Lower leg skin (tissue), 4 donors: ENCODE data around the gene CDHR3. TPM values are rescaled to one million over a fixed set of nuclear protein-coding genes. Genes with fewer than 3 reads are reported as not detected.

Source experiments
- DNase-seq, 2 donors: peaks; one replicate each; pipeline ENCODE4 v3.0.0-alpha.2; 2019; ENCODE audit warnings: low spot score in 2 of 2
- H3K4me3 ChIP-seq: fragments of 200-600 bp; sonication (generic); 2 replicates; pipeline ENCODE4 v1.5.1; 2017; ENCODE audit warnings: mild to moderate bottlenecking, low read depth; ENCODE audit not compliant: poor library complexity, severe bottlenecking
- POLR2A ChIP-seq, 2 donors: fragments of 450-650 bp; IDR thresholded peaks; one replicate each; pipeline ENCODE4 v1.6.1; 2016 to 2017; ENCODE audit warnings: antibody characterized with exemption in 2 of 2, mild to moderate bottlenecking in 1 of 2, moderate library complexity in 1 of 2
- WGBS, 2 donors: methylation state at CpG; one replicate each; pipeline ENCODE4 v1.1.5; 2018; 5-methylcytosine and 5-hydroxymethylcytosine counted together
- intact Hi-C: fragments of 100-400 bp; cut with DNase I; formaldehyde crosslinking; loops from one replicate; pipeline ENCODE4 v1.15.0; 2023; ENCODE audit warnings: low total_unique reads
- total RNA-seq, 4 donors: library from RNA; depleted of rRNA; stranded (reverse); fragments of >200 nt; gene quantifications; one replicate each; pipeline ENCODE4 v1.1.0, GENCODE V29; 2016
- TF ChIP-seq, protein P1 (sequence below), 3 donors: fragments of 450-650 bp; IDR thresholded peaks; one replicate each; pipeline ENCODE4 v1.5.1; 2016; ENCODE audit warnings: antibody characterized with exemption in 3 of 3, mild to moderate bottlenecking in 3 of 3, moderate library complexity in 2 of 3

Gene CDHR3
- total RNA-seq, 4 donors from 2014 or later: 2.4 to 4.2 (median 3.3) TPM; not detected in 1

DNA sequence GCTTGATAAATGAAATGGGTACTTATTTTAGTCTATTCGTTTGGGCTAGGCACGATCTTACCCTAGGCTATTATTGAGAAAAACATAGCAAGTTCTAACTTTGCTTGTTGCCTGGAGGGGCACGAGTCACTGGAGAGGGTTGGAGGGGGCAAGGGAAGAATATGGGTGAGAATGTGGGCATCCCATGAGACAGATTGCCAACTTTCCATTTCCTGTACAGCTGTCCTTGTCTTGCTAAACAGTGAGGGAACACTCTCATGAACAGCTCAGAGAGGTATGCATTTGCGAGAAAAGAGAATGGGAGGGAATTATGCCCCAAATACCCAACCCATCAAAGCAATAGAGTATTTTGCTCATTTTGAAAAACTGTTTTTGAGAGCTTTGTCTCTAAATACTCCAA, 9.2 kb downstream of the CDHR3 start:
- no peak for DNase-seq
- WGBS, 2 donors: 51 to 56% methylated on average over 4 of the region's 4 CpGs
- intact Hi-C loops: no loop called here
- H3K4me3 ChIP-seq: no peak overlapping the region
- no peak for TF ChIP-seq POLR2A (IDR thresholded peaks at IDR 0.05)
- TF ChIP-seq, protein P1, sequence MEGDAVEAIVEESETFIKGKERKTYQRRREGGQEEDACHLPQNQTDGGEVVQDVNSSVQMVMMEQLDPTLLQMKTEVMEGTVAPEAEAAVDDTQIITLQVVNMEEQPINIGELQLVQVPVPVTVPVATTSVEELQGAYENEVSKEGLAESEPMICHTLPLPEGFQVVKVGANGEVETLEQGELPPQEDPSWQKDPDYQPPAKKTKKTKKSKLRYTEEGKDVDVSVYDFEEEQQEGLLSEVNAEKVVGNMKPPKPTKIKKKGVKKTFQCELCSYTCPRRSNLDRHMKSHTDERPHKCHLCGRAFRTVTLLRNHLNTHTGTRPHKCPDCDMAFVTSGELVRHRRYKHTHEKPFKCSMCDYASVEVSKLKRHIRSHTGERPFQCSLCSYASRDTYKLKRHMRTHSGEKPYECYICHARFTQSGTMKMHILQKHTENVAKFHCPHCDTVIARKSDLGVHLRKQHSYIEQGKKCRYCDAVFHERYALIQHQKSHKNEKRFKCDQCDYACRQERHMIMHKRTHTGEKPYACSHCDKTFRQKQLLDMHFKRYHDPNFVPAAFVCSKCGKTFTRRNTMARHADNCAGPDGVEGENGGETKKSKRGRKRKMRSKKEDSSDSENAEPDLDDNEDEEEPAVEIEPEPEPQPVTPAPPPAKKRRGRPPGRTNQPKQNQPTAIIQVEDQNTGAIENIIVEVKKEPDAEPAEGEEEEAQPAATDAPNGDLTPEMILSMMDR (IDR thresholded peaks at IDR 0.05): no peak

DNA sequence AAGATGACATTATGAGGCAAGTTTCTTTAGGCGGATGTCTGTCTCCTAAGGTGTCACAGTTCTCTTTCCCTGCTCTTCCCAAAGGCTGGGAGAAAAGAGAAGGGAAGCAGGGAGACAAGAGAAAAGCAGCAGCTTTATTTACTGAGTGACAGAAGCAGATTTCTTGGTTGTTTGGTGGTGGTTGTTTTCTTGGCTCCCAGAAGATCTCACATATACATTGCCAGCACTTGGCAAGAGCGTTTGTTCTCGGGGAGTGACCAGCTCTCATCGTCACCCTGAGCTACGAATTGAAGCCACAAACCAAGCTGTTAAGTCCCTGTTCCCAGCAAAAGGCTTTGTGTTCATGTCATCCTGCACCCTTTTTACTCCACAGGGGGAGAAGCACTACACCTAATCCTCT, 11.4 kb downstream of the CDHR3 start:
- intact Hi-C loops: no loop called here
- 76 to 86% methylated on average over 5 of the region's 5 CpGs for WGBS, 2 donors
- TF ChIP-seq, protein P1 (IDR thresholded peaks at IDR 0.05): no peak
- no peak for TF ChIP-seq POLR2A (IDR thresholded peaks at IDR 0.05)
- no peak overlapping the region for H3K4me3 ChIP-seq
- DNase-seq: peak in 1 of 2 donors; percentile 26

DNA sequence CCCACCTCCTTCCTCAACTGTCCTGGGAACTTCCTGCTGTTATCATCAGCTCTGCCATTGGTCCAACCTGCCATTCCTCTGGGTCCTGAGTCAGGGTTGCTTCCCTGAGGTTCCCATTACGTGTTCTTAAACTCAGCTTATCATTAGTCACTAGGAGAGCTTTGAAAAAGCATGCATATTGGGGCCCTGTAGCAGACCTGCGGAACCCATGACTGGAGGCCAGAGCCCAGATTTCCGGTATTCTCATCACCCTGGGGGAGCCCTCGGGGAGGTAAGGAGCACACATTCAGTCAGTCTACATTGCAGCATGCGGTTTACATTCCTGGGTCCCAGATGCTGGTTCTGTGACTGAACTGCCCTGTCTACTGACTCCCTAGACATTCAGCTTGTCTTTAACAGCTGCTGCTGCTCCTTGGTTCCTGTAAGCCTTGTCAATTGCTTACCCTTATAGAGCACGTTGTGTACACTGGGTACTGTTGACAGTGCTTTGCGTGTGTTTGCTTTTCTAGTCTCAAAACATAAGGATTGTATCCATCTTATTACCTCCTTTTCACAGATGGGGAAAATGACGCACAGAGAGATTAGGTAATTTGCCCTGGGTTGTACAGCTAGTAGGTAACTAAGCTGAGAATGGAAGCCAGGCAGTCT, 12.8 kb downstream of the CDHR3 start:
- DNase-seq: peak in 1 of 2 donors; percentile 29
- intact Hi-C loops: no loop called here
- no peak for TF ChIP-seq POLR2A (IDR thresholded peaks at IDR 0.05)
- TF ChIP-seq, protein P1 (IDR thresholded peaks at IDR 0.05): no peak
- H3K4me3 ChIP-seq: no peak overlapping the region
- 81 to 86% methylated on average over 5 to 8 of the region's 8 CpGs for WGBS, 2 donors

DNA sequence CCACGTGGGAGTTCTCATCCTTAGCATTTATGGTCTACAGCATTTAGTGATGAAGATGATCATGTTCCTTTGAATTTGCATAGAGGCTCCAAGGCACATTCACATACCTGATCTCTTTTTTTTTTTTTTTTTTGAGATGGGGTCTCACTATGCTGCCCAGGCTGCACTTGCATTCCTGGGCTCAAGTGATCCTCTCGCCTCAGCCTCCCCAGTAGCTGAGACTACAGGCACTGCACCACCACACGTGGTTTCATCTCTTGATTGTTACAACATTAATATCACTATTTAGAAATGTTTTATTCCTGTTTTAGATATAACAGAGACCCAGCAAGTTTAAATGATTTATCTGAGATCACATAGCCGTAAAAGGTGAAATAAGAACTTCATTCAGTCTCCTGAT, 13.8 kb downstream of the CDHR3 start:
- intact Hi-C loops: no loop called here
- 91 to 92% methylated on average over 4 of the region's 4 CpGs for WGBS, 2 donors

DNA sequence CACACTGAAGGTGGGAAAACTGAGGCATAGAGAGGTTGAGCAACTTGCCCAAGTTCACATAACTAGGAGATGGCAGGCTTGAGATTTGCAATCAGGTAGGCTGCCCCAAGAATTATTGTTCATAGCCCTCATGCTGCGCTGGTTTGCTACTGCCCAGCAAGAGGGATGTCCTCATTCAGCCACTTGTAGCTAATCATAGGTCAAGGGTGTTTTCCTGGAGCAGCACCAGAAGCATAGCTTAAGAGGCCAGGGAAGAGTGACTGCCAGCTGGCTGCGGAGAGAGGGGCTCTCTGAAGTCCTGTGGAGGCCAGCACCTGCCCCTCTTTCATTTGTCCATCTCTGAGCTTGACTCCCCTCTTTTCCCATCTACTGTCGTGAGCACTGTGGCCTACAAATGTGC, 15.0 kb downstream of the CDHR3 start:
- H3K4me3 ChIP-seq: no peak overlapping the region
- intact Hi-C loops: no loop called here
- no peak for TF ChIP-seq POLR2A (IDR thresholded peaks at IDR 0.05)
- TF ChIP-seq, protein P1 (IDR thresholded peaks at IDR 0.05): no peak
- DNase-seq: peak in 1 of 2 donors; percentile 39
- 98 to 100% methylated on average over 3 of the region's 3 CpGs for WGBS, 2 donors

More for the DNA sequence above, 13.8 kb downstream of the CDHR3 start:
- H3K4me3 ChIP-seq: no peak overlapping the region
- DNase-seq: peak in 1 of 2 donors; percentile 15
- TF ChIP-seq, protein P1 (IDR thresholded peaks at IDR 0.05): no peak
- TF ChIP-seq POLR2A (IDR thresholded peaks at IDR 0.05): no peak

DNA sequence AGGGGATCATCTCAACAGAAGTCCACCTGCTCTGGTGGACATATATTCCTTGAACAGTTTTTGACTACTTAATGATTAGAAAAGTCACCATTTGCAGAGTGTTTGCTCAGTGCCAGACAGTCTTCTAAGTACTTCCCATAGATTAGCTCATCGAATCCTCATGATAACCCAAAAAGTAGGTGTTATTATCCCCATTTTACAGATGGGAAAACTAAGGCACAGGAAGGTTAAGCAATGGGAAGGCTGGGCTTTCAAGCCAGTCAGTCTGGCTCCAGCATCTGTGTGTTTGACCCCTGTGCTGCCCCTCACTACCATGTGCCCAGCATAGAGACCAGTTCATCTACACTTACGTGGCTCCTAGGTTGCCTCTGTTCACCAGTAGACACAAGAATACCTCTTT, 15.9 kb downstream of the CDHR3 start:
- TF ChIP-seq, protein P1 (IDR thresholded peaks at IDR 0.05): no peak
- no peak for TF ChIP-seq POLR2A (IDR thresholded peaks at IDR 0.05)
- intact Hi-C loops: no loop called here
- no peak overlapping the region for H3K4me3 ChIP-seq
- WGBS, 2 donors: 93 to 98% methylated on average over 2 of the region's 2 CpGs
- DNase-seq: peak in 1 of 2 donors; percentile 2
